CD4-positive, alpha-beta T cell treated with Interleukin-17A for 4 hours (primary cell): ENCODE measurements around the gene EIF4EBP3.
"Not testable (repeated sequence)": the region's sequence is repeated elsewhere in the genome, so short reads cannot be mapped to it uniquely, and the experiment has no call there.

Source experiments
- DNase-seq: peaks from one replicate; pipeline ENCODE4 v3.0.0-alpha.2; 2020; ENCODE audit warnings: mixed read lengths

Gene EIF4EBP3

DNA sequence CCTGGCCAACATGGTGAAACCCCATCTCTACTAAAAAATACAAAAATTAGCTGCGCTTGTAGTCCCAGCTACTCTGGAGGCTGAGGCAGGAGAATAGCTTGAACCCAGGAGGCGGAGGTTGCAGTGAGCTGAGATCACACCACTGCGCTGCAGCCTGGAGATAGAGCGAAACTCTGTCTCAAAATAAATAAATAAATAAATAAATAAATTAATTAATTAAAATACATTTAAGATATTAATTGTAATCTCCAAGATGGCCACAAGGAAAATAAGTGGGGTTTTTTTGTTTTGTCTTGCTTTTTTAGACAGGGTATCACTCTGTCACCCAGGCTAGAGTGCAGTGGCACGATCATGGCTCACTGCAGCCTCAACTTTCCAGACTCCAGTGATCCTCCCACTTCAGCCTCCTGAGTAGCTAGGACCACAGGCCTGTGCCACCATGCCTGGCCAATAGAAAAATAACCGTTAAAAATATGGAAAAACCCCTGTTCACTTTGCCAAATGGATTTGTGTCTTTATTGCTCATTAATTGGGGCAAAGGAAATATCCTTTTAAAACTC is 31.8 kb downstream of the EIF4EBP3 start:
- not testable (repeated sequence) for DNase-seq

DNA sequence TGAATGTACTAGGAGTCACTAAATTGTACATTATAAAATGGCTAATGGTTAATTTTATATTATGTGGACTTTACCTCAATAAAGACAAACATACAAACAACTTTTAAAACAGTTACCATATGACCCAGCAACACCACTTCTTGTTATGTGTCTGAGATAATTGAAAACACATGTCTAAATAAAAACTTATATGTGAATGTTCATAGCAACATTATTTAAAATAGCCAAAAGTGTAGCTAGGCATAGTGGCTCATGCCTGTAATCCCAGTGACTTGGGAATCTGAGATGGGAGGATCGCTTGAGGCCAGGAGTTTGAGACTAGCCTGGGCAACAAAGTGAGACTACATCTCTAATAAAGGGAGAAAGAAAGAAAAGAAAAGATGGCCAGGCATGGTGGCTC is 40.0 kb downstream of the EIF4EBP3 start:
- DNase-seq, result no peak

DNA sequence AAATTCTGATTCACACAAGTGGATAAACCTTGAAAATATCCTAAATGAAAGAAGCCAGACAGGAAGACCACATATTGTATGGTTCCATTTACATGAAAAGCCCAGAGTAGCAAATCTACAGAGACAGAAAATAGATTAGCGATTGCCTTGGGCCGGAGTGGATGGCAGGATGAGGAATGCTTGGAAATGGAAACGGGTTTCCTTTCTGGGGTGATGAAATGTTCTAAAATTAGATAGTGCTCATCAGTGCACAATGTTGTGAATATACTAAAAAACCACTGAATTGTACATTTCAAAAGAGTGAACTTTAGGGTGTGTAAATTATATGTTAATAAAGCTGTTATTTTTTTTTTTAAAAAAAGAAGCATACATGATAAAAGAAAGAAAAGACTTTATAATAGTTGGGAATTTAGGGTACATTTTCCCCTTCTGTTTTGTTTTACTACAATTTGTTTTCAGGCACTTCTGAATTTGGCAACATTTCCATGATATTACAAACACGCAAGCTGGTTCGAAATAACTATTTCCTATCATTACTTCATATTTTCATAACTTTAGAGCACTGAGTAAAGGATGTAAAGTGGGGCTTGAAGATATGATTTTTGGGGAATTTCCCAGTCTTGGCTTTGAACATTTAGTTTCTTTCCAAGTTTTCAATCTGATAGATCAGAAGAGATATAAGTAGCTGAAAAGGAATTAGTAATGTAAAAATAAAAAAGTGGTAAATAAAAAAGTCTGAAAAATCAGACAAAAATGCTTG is 41.0 kb downstream of the EIF4EBP3 start:
- no peak for DNase-seq

DNA sequence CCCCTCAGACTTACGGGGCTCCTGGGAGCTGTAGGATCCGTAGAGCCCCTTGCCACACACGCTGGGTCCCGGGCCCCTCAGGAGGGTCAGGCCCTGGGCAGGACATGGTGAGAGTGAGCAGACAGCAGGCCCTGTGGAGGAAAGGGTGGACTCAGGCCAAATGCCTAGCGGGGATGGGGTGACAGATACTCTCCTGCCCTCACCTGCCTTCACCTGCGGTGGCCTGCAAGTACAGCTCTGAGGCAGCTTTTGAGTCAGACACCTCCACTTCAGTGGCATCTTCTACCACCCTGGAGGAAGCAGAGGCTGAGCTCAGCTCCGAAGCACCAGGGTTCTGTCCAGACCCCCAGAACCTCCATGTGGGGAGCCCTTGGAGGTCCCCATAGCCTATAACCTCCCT is 43.4 kb downstream of the EIF4EBP3 start:
- DNase-seq, result no peak

DNA sequence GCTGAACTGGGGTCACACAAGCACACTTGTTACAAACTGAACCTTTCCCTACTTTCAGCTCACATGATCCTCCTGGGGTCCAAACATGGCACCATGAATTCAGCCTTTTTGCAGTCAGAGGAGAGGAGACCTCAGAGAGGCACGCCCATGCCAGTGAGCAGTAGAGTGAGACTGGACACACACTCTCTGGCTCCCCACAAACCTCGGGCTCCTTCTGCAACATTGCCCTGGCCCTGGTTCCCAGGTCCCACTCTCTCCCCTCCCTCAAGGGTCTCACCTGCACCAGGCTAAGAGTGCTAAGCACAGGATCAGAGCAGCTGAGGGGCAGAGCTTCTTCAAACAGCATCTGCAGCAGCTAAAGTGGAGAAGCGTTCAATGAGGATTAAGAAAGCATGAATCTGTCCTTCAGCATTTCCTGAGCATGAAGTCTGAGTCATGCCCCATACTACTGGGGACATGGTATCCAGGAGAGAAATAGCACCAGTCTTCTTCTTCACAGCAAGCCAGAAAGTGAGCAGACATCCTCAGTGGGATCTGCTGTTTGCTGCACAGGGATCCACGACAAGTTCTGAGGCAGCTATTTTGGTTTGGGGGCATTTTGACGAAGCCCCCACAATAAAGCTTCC is 44.4 kb downstream of the EIF4EBP3 start:
- no peak for DNase-seq

DNA sequence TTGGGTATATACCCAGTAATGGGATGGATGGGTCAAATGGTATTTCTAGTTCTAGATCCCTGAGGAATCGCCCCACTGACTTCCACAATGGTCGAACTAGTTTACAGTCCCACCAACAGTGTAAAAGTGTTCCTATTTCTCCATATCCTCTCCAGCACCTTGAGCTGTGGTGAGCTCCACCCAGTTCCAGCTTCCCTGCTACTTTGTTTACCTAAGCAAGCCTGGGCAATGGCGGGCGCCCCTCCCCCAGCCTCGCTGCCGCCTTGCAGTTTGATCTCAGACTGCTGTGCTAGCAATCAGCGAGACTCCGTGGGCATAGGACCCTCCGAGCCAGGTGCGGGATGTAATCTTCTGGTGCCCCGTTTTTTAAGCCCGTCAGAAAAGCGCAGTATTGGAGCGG is 45.6 kb downstream of the EIF4EBP3 start:
- not testable (repeated sequence) for DNase-seq

DNA sequence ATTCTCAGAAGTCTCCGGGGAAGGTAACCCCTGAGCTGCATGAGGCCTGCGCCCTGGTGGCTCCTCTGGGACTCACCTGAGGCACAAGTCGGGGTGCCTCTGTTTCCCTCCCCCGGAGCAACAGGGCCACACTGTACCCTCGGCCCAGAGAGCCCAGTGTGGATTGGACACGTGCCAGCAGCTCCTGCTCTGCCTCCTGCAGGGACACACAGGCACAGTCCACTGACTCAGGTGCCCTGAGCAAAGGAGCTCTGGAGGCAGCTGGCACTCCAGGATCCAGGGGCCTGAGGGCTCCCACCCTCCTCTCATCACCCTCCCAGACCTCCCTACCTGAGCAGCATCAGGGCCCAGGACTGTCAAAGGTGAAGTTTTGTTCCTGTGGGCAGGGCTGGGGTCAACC is 46.7 kb downstream of the EIF4EBP3 start:
- no peak for DNase-seq

DNA sequence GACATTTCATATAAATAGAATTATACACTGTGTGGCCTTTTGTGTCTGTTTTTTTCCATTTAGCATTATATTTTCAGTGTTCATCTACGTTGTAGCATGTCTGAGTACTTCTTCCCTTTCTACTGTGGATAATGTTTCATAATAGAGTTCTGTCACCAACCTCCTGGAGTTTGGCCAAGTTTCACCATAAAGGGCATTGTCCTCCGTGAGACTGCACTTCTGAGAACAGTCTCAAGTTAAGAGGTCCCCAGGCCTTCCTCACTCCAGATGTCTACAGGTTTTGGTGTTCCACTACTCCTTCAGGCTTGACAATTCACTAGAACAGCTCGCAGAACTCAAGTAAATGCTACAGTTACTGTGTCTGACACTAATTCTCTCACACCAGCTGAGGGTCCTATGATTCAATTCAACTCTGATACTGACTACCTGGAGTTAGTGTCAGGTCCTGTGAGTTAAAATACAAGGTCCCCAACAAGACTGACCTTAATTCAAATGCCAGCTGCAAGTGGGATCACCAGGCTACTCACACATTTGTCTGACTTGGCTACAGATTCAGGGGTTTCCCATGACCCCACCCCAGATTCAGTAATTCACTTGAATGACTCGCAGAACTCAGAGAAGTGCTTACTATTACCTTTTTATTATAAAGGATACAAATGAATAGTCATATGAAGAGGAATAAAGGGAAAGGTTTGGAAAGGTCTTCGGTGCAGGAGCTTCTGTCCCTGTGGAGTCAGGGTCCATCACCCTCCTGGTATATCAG is 48.3 kb downstream of the EIF4EBP3 start:
- no peak for DNase-seq

DNA sequence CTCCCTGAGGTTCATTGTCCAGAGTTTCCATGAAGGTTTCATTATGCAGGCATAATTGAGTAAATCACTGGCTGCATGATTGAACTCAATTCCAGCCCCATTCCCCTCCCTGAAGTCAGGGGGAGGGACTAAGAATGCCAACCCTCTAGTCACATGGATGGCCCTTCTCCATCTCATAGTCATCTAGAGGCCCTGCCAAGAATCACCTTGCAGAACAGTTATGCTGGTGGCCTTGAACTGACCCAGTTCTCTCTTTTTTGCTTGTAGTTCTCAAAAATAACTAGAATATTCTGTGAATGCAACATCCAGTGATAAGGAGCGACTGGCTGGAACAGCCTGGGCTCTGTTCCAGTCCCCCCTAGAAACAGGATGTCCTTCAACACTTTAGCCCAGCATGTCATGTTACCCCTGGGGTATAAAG is 48.9 kb downstream of the EIF4EBP3 start:
- no peak for DNase-seq

DNA sequence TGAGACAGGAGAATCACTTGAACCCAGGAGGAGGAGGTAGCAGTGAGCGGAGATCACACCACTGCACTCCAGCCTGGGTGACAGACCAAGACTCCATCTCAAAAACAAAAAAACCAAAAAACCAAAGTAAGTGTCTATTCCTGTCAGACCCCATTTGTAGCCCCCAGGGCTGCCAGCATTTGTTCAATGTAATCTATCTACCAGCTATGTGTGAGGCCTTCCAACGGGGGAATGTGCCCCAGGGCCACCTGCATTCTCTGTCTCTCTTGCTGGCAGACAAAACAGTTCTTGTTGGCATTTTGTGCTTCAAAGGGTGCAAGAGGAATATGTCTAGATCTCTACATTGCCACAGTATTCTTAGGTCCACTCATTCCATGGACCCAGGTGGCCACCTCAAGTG is 51.4 kb downstream of the EIF4EBP3 start:
- DNase-seq, result no peak
